MCF 10A (cell line): Measurements from ENCODE around the gene CLEC3B. TPM values are rescaled to one million over a fixed set of nuclear protein-coding genes. Genes with fewer than 3 reads are reported as not detected.

Source experiments
- BruUV-seq: library from RNA; stranded (reverse); fragments of 400-500 nt; replicated peaks from 2 replicates; lab custom pipeline; 2021; lab: Mats Ljungman, UMichigan
- CTCF ChIA-PET: fragments of 300-600 bp; sonication (Branson Sonifier 250); formaldehyde crosslinking; extraction: SDS; loops from one replicate; lab custom pipeline; 2021; ENCODE audit warnings: antibody characterized with exemption, inconsistent platforms; lab: Yijun Ruan, JAX
- POLR2A ChIA-PET: fragments of 300-600, 350-650 bp; sonication (Branson Sonifier 250); formaldehyde crosslinking; extraction: SDS; loops from one replicate; lab custom pipeline; 2020; ENCODE audit warnings: antibody characterized with exemption, inconsistent platforms; lab: Yijun Ruan, JAX
- DNase-seq: peaks from one replicate; pipeline ENCODE4 v3.0.0-alpha.2; 2018; ENCODE audit not compliant: unreplicated experiment
- H3K27ac Mint-ChIP-seq: one replicate; pipeline ENCODE4 v1.8.0; 2022; ENCODE audit warnings: mild to moderate bottlenecking, low read depth, mixed read lengths; ENCODE audit not compliant: unreplicated experiment
- H3K27me3 Mint-ChIP-seq: one replicate; pipeline ENCODE4 v1.8.0; 2022; ENCODE audit warnings: mixed read lengths; ENCODE audit not compliant: insufficient read depth, unreplicated experiment
- H3K36me3 Mint-ChIP-seq: one replicate; pipeline ENCODE4 v1.8.0; 2022; ENCODE audit warnings: mild to moderate bottlenecking, moderate library complexity, mixed read lengths; ENCODE audit not compliant: insufficient read depth, unreplicated experiment
- H3K4me1 Mint-ChIP-seq: one replicate; pipeline ENCODE4 v1.8.0; 2022; ENCODE audit warnings: mixed read lengths; ENCODE audit not compliant: insufficient read depth, unreplicated experiment
- H3K4me3 Mint-ChIP-seq: one replicate; pipeline ENCODE4 v1.8.0; 2022; ENCODE audit warnings: mild to moderate bottlenecking, moderate library complexity, mixed read lengths; ENCODE audit not compliant: unreplicated experiment
- H3K9me3 Mint-ChIP-seq: one replicate; pipeline ENCODE4 v1.8.0; 2022; ENCODE audit warnings: mixed read lengths; ENCODE audit not compliant: unreplicated experiment
- intact Hi-C: fragments of 100-400 bp; cut with micrococcal nuclease; formaldehyde crosslinking; loops from 2 replicates; pipeline ENCODE4 v1.14.1; 2022
- total RNA-seq: library from RNA; stranded (reverse); gene quantifications from 2 replicates; pipeline ENCODE4 v1.2.3, GENCODE V29; 2022
- TF ChIP-seq, protein P1 (sequence below): fragments of 200-600 bp; IDR thresholded peaks from one replicate; pipeline ENCODE4 v1.8.0; 2022; ENCODE audit warnings: antibody characterized with exemption, mild to moderate bottlenecking; ENCODE audit not compliant: unreplicated experiment

The CLEC3B gene
- total RNA-seq, 1 experiment from 2014 or later: not detected

DNA sequence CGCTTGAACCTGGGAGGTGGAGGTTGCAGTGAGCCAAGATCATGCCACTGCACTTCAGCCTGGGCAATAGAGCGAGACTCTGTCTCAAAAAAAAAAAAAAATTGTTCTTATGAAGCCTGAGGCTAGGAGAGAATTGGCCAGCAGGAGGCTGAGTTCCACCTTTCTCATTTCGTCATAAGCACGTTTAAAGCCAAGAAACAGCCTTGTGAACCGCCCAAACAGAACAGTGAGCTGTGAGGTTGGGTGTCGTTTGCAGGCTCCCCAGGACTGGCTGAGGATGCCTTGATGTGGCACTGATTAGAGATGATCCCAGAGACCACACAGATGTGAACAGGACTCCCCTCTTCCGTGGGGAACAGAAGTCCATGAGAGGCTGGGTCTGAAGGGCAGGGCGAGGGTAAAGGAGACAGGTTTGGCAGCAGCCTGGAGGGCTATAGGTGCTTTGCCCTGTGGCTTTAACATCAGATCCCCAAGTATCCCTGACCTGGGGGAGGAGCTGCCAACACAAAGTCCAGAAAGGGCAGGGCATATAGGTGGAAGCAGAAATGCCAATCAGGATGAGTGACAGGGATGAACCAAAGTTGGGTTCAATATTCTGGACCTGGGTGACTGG, 52.9 kb downstream of the CLEC3B start:
- no TSS peak for BruUV-seq
- Mint-ChIP-seq H3K36me3 (peaks cover 29% of the 10 kb centered on the region), H3K27ac (peak overlapping the region; percentile 16), H3K27me3 (no peaks in the 10 kb centered on the region), H3K4me1 (peaks cover 6% of the 10 kb centered on the region), H3K9me3 (peaks cover 7% of the 10 kb centered on the region), H3K4me3 (no peak overlapping the region)
- peak; percentile 75 for DNase-seq
- ChIA-PET POLR2A (interaction anchor here (0.7 to 1.1 kb wide), 3 partner anchors 34 to 131 kb away, joined by 3 to 4 read pairs (median 4); no protein-coding TSS in a partner anchor), CTCF (interaction anchor here (0.6 to 1.6 kb wide), 6 partner anchors 18 to 439 kb away, joined by 3 to 10 read pairs (median 4); no protein-coding TSS in a partner anchor)
- intact Hi-C loops: no loop called here
- TF ChIP-seq, protein P1, sequence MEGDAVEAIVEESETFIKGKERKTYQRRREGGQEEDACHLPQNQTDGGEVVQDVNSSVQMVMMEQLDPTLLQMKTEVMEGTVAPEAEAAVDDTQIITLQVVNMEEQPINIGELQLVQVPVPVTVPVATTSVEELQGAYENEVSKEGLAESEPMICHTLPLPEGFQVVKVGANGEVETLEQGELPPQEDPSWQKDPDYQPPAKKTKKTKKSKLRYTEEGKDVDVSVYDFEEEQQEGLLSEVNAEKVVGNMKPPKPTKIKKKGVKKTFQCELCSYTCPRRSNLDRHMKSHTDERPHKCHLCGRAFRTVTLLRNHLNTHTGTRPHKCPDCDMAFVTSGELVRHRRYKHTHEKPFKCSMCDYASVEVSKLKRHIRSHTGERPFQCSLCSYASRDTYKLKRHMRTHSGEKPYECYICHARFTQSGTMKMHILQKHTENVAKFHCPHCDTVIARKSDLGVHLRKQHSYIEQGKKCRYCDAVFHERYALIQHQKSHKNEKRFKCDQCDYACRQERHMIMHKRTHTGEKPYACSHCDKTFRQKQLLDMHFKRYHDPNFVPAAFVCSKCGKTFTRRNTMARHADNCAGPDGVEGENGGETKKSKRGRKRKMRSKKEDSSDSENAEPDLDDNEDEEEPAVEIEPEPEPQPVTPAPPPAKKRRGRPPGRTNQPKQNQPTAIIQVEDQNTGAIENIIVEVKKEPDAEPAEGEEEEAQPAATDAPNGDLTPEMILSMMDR: peak; percentile 40

DNA sequence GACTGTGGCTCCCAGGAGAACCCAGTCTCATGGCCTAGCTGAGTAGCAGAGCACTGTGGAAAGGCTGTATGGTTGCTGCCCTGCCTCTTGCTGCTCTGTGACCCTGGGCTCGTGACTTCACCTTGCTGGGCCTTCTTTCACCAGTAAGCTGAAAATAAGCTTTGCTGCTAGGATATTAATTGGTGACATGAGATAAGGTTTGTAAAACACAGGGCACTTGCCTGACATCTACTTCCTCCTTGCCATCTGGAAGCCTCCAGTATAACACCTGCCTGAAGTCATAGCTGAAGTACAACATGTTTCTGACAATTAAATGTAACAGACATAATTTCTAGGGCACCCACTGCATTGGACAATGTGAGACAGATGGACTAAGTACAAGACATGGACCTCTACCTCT, 53.6 kb downstream of the CLEC3B start:
- H3K36me3 Mint-ChIP-seq: peaks cover 33% of the 10 kb centered on the region
- no peaks in the 10 kb centered on the region for H3K27me3 Mint-ChIP-seq
- intact Hi-C loops: no loop called here
- TF ChIP-seq, protein P1: no peak
- peak overlapping the region; percentile 23 for H3K27ac Mint-ChIP-seq
- ChIA-PET CTCF (interaction anchor here (0.8 to 1.6 kb wide), 3 partner anchors 26 to 131 kb away, joined by 3 to 10 read pairs (median 4); no protein-coding TSS in a partner anchor), POLR2A (interaction anchor here (0.8 to 1.1 kb wide), 4 partner anchors 66 to 131 kb away, joined by 3 to 4 read pairs (median 4); partner anchors contain the start of gene CDCP1)
- H3K4me1 Mint-ChIP-seq: peaks cover 6% of the 10 kb centered on the region
- BruUV-seq: no TSS peak
- no peaks in the 10 kb centered on the region for H3K9me3 Mint-ChIP-seq
- DNase-seq: no peak
- H3K4me3 Mint-ChIP-seq: no peak overlapping the region

DNA sequence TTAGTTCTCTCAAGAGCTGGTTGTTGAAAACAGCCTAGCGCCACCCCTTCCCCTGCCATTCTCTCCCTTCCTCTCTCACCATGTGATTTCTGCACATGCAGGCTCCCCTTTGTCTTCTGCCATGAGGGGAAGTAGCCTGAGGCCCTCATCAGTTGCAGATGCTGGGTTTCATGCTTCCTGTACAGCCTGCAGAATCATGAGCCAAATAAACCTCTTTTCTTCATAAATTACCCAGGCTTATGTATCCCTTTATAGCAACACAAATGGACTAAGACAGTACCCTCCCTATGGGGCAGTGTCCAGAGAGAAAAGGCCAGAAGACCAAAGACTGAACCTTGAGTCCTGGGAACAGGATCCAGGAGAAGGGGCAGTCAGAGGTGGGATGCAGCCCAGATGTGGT, 54.7 kb downstream of the CLEC3B start:
- BruUV-seq: no TSS peak
- Mint-ChIP-seq H3K9me3 (no peaks in the 10 kb centered on the region), H3K36me3 (peaks cover 44% of the 10 kb centered on the region), H3K4me1 (peaks cover 6% of the 10 kb centered on the region), H3K27ac (peak overlapping the region; percentile 23), H3K4me3 (no peak overlapping the region), H3K27me3 (no peaks in the 10 kb centered on the region)
- TF ChIP-seq, protein P1: no peak
- intact Hi-C loops: no loop called here
- ChIA-PET POLR2A (interaction anchor here (1.1 kb wide), 1 partner anchor 26 kb away, joined by 3 read pairs; no protein-coding TSS in a partner anchor), CTCF (no interaction called here)
- DNase-seq: no peak

DNA sequence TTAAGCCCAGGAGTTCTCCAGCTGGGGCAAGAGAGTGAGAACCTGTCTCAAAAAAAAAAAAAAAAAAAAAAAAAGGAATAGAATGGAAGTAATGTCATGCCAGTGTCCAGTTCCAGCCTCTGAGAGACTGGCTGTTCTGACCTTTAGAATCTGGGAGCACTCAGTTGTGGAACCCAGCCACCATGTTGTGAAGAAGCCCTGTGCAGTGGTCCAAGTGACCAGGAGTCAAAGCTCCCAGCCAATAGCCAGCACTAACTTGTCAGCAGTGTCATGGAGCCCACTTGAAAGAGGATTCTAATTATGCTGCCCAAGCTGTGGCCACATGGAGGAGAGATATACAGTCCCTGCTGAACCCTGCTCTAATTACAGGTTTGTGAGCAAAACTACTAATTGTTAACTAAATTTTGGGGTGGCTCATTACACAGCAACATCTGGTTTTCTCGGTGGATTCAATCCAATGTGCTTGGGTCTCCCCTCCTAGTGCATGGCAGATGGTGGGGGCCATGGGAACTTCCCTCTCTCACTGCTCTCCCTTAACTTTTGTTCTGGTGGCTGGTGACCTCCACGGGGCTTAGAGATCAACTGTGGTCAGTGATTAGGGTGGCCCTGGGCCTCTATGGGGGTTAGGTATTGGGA, 55.5 kb downstream of the CLEC3B start:
- no TSS peak for BruUV-seq
- ChIA-PET CTCF (no interaction called here), POLR2A (interaction anchor here (0.6 to 1.1 kb wide), 3 partner anchors 9 to 26 kb away, joined by 3 to 4 read pairs (median 3); no protein-coding TSS in a partner anchor)
- TF ChIP-seq, protein P1: no peak
- Mint-ChIP-seq H3K4me3 (no peak overlapping the region), H3K27ac (no peak overlapping the region), H3K9me3 (no peaks in the 10 kb centered on the region), H3K27me3 (no peaks in the 10 kb centered on the region), H3K4me1 (peaks cover 6% of the 10 kb centered on the region), H3K36me3 (peaks cover 50% of the 10 kb centered on the region)
- no peak for DNase-seq
- intact Hi-C loops: no loop called here
